Activated naive CD4-positive, alpha-beta T cell treated with anti-CD3 and anti-CD28 coated beads, Interleukin-2, amount 10 ng/mL, durations not matched to agents 7 days and 5 days (primary cell): Measurements from ENCODE around the gene MTCH1.

Experiments
- CTCF ChIA-PET: fragments of 350-600 bp; sonication (Branson Sonifier 250); formaldehyde crosslinking; loops from one replicate; lab custom pipeline; 2021; ENCODE audit warnings: antibody characterized with exemption; lab: Charles Lee
- DNase-seq: peaks from one replicate; pipeline ENCODE4 v3.0.0-alpha.2; 2020
- H3K27ac Mint-ChIP-seq: one replicate; pipeline ENCODE4 v1.8.0; 2021; ENCODE audit warnings: mild to moderate bottlenecking, moderate library complexity, mixed read lengths
- H3K27me3 Mint-ChIP-seq: one replicate; pipeline ENCODE4 v1.8.0; 2021; ENCODE audit warnings: mild to moderate bottlenecking, mixed read lengths
- H3K36me3 Mint-ChIP-seq: one replicate; pipeline ENCODE4 v1.8.0; 2021; ENCODE audit warnings: mixed read lengths
- H3K4me1 Mint-ChIP-seq: one replicate; pipeline ENCODE4 v1.8.0; 2021; ENCODE audit warnings: mixed read lengths
- H3K4me3 Mint-ChIP-seq: one replicate; pipeline ENCODE4 v1.8.0; 2021; ENCODE audit warnings: mild to moderate bottlenecking, moderate library complexity, mixed read lengths
- H3K9me3 Mint-ChIP-seq: one replicate; pipeline ENCODE4 v1.8.0; 2021; ENCODE audit warnings: mixed read lengths

Gene MTCH1

GRCh38 chr6:36985808-36986703, at the start of gene MTCH1:
TSS of gene MTCH1 (minus strand) at chr6:36986196. CDS start at chr6:36986173, 23 bp downstream.
- Mint-ChIP-seq H3K27ac (peak within 1 kb of the TSS; percentile 95), H3K9me3 (no peaks in the 10 kb centered on the region), H3K27me3 (peaks cover 13% of the 10 kb centered on the region), H3K4me1 (peaks cover 24% of the 10 kb centered on the region), H3K4me3 (peak within 1 kb of the TSS; percentile 91), H3K36me3 (peaks cover 8% of the 10 kb centered on the region)
- DNase-seq, result peak; percentile 88
- CTCF ChIA-PET, result interaction anchor here (0.8 to 3.3 kb wide), 3 partner anchors 32 to 224 kb away, joined by 3 to 17 read pairs (median 6); partner anchors contain the start of gene C6orf89

- Mint-ChIP-seq H3K4me1 (peaks cover 59% of the 10 kb centered on the region), H3K27me3 (no peaks in the 10 kb centered on the region), H3K36me3 (peaks cover 16% of the 10 kb centered on the region), H3K27ac (peak overlapping the region; percentile 42), H3K4me3 (no peak overlapping the region), H3K9me3 (peaks cover 4% of the 10 kb centered on the region)
- CTCF ChIA-PET, result interaction anchor here (1.3 to 25.3 kb wide), 4 partner anchors 12 to 174 kb away, joined by 4 to 697 read pairs (median 200); no protein-coding TSS in a partner anchor
- no peak for DNase-seq
Measured at GRCh38 chr6:37033819-37034795, 48.1 kb upstream of the MTCH1 start.

- Mint-ChIP-seq H3K4me1 (peaks cover 58% of the 10 kb centered on the region), H3K9me3 (peaks cover 4% of the 10 kb centered on the region), H3K27ac (no peak overlapping the region), H3K27me3 (no peaks in the 10 kb centered on the region), H3K36me3 (peaks cover 14% of the 10 kb centered on the region), H3K4me3 (no peak overlapping the region)
- CTCF ChIA-PET, result interaction anchor here (1.3 to 25.3 kb wide), 4 partner anchors 12 to 175 kb away, joined by 4 to 697 read pairs (median 200); no protein-coding TSS in a partner anchor
- DNase-seq, result no peak
Measured at GRCh38 chr6:37033255-37033654, 47.3 kb upstream of the MTCH1 start.

GRCh38 chr6:37032239-37032638, 46.2 kb upstream of the MTCH1 start:
- peaks cover 14% of the 10 kb centered on the region for H3K36me3 Mint-ChIP-seq
- H3K27ac Mint-ChIP-seq, result no peak overlapping the region
- peaks cover 4% of the 10 kb centered on the region for H3K9me3 Mint-ChIP-seq
- no peak for DNase-seq
- CTCF ChIA-PET, result interaction anchor here (1.2 to 25.3 kb wide), 5 partner anchors 10 to 282 kb away, joined by 3 to 697 read pairs (median 293); partner anchors contain the start of gene PIM1
- no peak overlapping the region for H3K4me3 Mint-ChIP-seq
- peaks cover 60% of the 10 kb centered on the region for H3K4me1 Mint-ChIP-seq
- H3K27me3 Mint-ChIP-seq, result no peaks in the 10 kb centered on the region

GRCh38 chr6:37030599-37030998, 44.6 kb upstream of the MTCH1 start:
- DNase-seq, result no peak
- Mint-ChIP-seq H3K27ac (peak overlapping the region; percentile 25), H3K4me3 (no peak overlapping the region), H3K9me3 (peaks cover 4% of the 10 kb centered on the region), H3K4me1 (peaks cover 73% of the 10 kb centered on the region), H3K36me3 (peaks cover 14% of the 10 kb centered on the region), H3K27me3 (no peaks in the 10 kb centered on the region)
- CTCF ChIA-PET, result interaction anchor here (1.4 to 25.3 kb wide), 7 partner anchors 8 to 284 kb away, joined by 3 to 697 read pairs (median 14); partner anchors contain the start of gene PIM1

GRCh38 chr6:37029249-37029971, 43.4 kb upstream of the MTCH1 start:
- H3K27ac Mint-ChIP-seq, result peak overlapping the region; percentile 79
- DNase-seq, result peak; percentile 60
- H3K9me3 Mint-ChIP-seq, result peaks cover 4% of the 10 kb centered on the region
- peaks cover 78% of the 10 kb centered on the region for H3K4me1 Mint-ChIP-seq
- peaks cover 14% of the 10 kb centered on the region for H3K36me3 Mint-ChIP-seq
- CTCF ChIA-PET, result interaction anchor here (0.7 to 25.3 kb wide), 17 partner anchors 7 to 285 kb away, joined by 3 to 697 read pairs (median 6); partner anchors contain the start of gene PIM1
- H3K27me3 Mint-ChIP-seq, result no peaks in the 10 kb centered on the region
- H3K4me3 Mint-ChIP-seq, result no peak overlapping the region

- no peak overlapping the region for H3K4me3 Mint-ChIP-seq
- H3K4me1 Mint-ChIP-seq, result peaks cover 78% of the 10 kb centered on the region
- CTCF ChIA-PET, result interaction anchor here (1.7 to 25.3 kb wide), 7 partner anchors 10 to 180 kb away, joined by 4 to 697 read pairs (median 10); partner anchors contain the start of gene PIM1
- H3K27me3 Mint-ChIP-seq, result no peaks in the 10 kb centered on the region
- no peak for DNase-seq
- peaks cover 16% of the 10 kb centered on the region for H3K36me3 Mint-ChIP-seq
- H3K27ac Mint-ChIP-seq, result peak overlapping the region; percentile 34
- peaks cover 4% of the 10 kb centered on the region for H3K9me3 Mint-ChIP-seq
Measured at GRCh38 chr6:37027811-37028469, 41.9 kb upstream of the MTCH1 start.

DNA sequence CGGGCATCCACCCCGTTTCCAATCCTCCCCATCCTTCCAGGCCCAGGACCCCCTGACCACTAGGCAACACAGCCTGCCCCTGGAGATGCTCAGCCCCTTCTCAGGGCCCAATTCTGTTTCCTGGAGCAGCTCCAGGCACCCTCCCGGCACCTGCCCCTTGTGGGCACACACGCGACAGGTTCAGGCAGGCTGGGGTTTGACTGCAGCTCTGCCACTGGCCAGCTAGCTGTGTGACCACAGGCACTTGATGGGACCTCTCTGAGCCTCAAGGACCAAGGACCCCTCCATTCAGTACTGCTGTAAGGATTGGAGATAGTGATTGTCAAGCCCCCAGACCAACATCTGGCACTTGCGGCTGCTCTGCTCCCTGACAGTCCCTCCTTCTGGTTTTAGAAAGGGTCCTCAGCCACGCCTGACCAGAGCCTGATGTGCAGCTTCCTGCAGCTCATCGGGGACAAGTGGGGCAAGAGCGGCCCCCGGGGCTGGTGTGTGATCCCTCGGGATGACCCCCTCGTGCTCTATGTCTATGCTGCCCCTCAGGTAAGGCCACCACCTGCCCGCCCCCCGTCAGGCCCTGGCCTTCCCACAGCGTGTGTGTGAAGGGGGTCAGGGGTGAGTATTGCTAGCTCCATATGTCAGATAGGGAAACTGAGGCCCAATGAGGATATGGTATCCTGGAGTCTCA, 41.2 kb upstream of the MTCH1 start:
- Mint-ChIP-seq H3K9me3 (peaks cover 4% of the 10 kb centered on the region), H3K27ac (no peak overlapping the region), H3K4me1 (peaks cover 81% of the 10 kb centered on the region)

GRCh38 chr6:37025621-37026466, 39.8 kb upstream of the MTCH1 start:
- peaks cover 14% of the 10 kb centered on the region for H3K36me3 Mint-ChIP-seq
- no peak for DNase-seq
- H3K9me3 Mint-ChIP-seq, result peaks cover 4% of the 10 kb centered on the region
- no peaks in the 10 kb centered on the region for H3K27me3 Mint-ChIP-seq
- H3K4me1 Mint-ChIP-seq, result peaks cover 92% of the 10 kb centered on the region
- H3K4me3 Mint-ChIP-seq, result no peak overlapping the region
- CTCF ChIA-PET, result interaction anchor here (0.8 to 25.3 kb wide), 7 partner anchors 8 to 285 kb away, joined by 3 to 697 read pairs (median 182); partner anchors contain the start of gene PIM1
- peak overlapping the region; percentile 70 for H3K27ac Mint-ChIP-seq

More for the DNA sequence above, 41.2 kb upstream of the MTCH1 start:
- CTCF ChIA-PET, result interaction anchor here (0.9 to 25.3 kb wide), 6 partner anchors 8 to 181 kb away, joined by 3 to 697 read pairs (median 150); partner anchors contain the start of gene PIM1
- H3K36me3 Mint-ChIP-seq, result peaks cover 14% of the 10 kb centered on the region
- no peak overlapping the region for H3K4me3 Mint-ChIP-seq
- no peaks in the 10 kb centered on the region for H3K27me3 Mint-ChIP-seq
- DNase-seq, result no peak

DNA sequence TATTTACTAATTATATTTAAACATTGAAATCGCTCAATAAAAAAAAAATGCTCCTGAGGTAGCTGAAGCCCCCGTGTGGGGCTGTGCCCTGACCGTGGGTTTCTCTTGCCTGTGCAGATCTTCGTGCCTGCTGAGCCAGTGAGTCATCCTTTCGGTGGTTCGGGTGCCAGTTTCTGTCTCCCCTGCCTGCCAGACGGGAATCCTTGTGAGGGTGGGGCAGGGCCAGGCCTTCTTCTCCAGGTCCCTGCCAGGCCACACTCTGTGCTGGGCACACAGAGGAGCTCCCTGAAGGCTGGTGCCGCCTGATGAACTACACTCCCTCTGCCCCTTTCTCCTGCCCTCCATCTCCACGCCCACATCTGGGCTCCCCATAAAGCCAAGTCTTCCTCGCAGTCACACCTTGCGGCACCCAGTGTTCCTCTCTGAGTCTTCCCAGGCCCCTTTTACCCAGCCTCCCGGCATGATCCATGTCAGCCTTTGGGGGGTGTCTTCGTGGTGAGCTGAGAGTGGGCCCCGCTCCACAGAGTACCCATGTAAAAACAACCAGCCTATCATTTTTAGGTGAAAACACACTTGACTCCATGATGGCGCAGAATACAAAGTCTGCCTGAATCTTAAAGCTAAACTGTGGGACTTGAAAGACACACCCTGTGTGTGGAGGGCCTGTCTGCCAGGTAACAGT, 38.8 kb upstream of the MTCH1 start:
- CTCF ChIA-PET, result interaction anchor here (0.8 to 25.3 kb wide), 6 partner anchors 24 to 286 kb away, joined by 3 to 697 read pairs (median 238); partner anchors contain the start of gene PIM1
- no peaks in the 10 kb centered on the region for H3K9me3 Mint-ChIP-seq
- H3K4me3 Mint-ChIP-seq, result no peak overlapping the region
- peak overlapping the region; percentile 79 for H3K27ac Mint-ChIP-seq
- DNase-seq, result peak; percentile 49
- H3K4me1 Mint-ChIP-seq, result peaks cover 91% of the 10 kb centered on the region
- H3K27me3 Mint-ChIP-seq, result no peaks in the 10 kb centered on the region
- peaks cover 8% of the 10 kb centered on the region for H3K36me3 Mint-ChIP-seq
